COLO668 (cell line): ENCODE results near the gene NKD1.
A peak's percentile ranks its signal among the peaks of the same experiment; 100 is the strongest.

Experiments
- DNase-seq: peaks from one replicate; lab custom pipeline; 2025; ENCODE audit not compliant: unreplicated experiment; lab: John Stamatoyannopoulos, UW

NKD1 gene

GRCh38 chr16:50537533-50538290 is 10.5 kb upstream of the NKD1 start:
- no peak for DNase-seq

- DNase-seq, result no peak
Measured at GRCh38 chr16:50538411-50539052, 9.7 kb upstream of the NKD1 start.

GRCh38 chr16:50539053-50539695 is 9.0 kb upstream of the NKD1 start:
- no peak for DNase-seq

GRCh38 chr16:50539822-50540710 is 8.1 kb upstream of the NKD1 start:
- DNase-seq, result no peak

GRCh38 chr16:50540711-50541007 is 7.5 kb upstream of the NKD1 start:
- DNase-seq, result no peak

GRCh38 chr16:50542703-50543102 is 5.5 kb upstream of the NKD1 start:
- no peak for DNase-seq

GRCh38 chr16:50546125-50546524 is 2.1 kb upstream of the NKD1 start:
- no peak for DNase-seq

GRCh38 chr16:50547340-50548124 is 664 bp upstream of the NKD1 start:
- DNase-seq, result peak; percentile 7

- DNase-seq, result no peak
Measured at GRCh38 chr16:50548909-50549560, 839 bp downstream of the NKD1 start.

- DNase-seq, result no peak
Measured at GRCh38 chr16:50549561-50549915, 1.3 kb downstream of the NKD1 start.

- DNase-seq, result no peak
Measured at GRCh38 chr16:50550035-50550434, 1.8 kb downstream of the NKD1 start.

- no peak for DNase-seq
Measured at GRCh38 chr16:50550866-50551641, 2.9 kb downstream of the NKD1 start.

GRCh38 chr16:50552476-50553101 is 4.4 kb downstream of the NKD1 start:
- DNase-seq, result no peak

- DNase-seq, result no peak
Measured at GRCh38 chr16:50553182-50553710, 5.0 kb downstream of the NKD1 start.

GRCh38 chr16:50553731-50554360 is 5.7 kb downstream of the NKD1 start:
- no peak for DNase-seq

- DNase-seq, result no peak
Measured at GRCh38 chr16:50555269-50555875, 7.2 kb downstream of the NKD1 start.

GRCh38 chr16:50555952-50556673 is 7.9 kb downstream of the NKD1 start:
- DNase-seq, result no peak
